CD4-positive, CD25-positive, alpha-beta regulatory T cell (primary cell): ENCODE measurements around the gene WIF1. TPM values are rescaled to one million over a fixed set of nuclear protein-coding genes. Genes with fewer than 3 reads are reported as not detected.

Source experiments
- ATAC-seq, 2 donors: fragments of 150-1000 bp; cut with Tn5 transposase; one replicate each; pipeline ENCODE4 v1.10.0; 2021; ENCODE audit warnings: low read depth in 2 of 2, moderate number of reproducible peaks in 2 of 2, moderate library complexity in 1 of 2
- DNase-seq, 3 donors: peaks; one replicate each; pipeline versions ENCODE4 v3.0.0 to v3.0.0-alpha.2; 2012 to 2022; ENCODE audit warnings: mixed read lengths in 1 of 3
- H3K27ac ChIP-seq: one replicate; pipeline ENCODE4 v1.7.0; 2013; ENCODE audit warnings: mild to moderate bottlenecking, low read length; ENCODE audit not compliant: insufficient read depth, poor library complexity, severe bottlenecking
- H3K27me3 ChIP-seq: one replicate; pipeline ENCODE4 v1.7.0; 2013; ENCODE audit warnings: low read length; ENCODE audit not compliant: control insufficient read depth, insufficient read depth
- H3K36me3 ChIP-seq: one replicate; pipeline ENCODE4 v1.7.0; 2013; ENCODE audit warnings: mild to moderate bottlenecking, low read length, moderate library complexity; ENCODE audit not compliant: control insufficient read depth, insufficient read depth
- H3K4me1 ChIP-seq: 2 replicates; pipeline ENCODE4 v1.7.0; 2013; ENCODE audit warnings: mild to moderate bottlenecking, low read length; ENCODE audit not compliant: insufficient read depth, control insufficient read depth, poor library complexity, severe bottlenecking
- H3K4me3 ChIP-seq: one replicate; pipeline ENCODE4 v1.7.0; 2013; ENCODE audit warnings: low read depth, mild to moderate bottlenecking, low read length, moderate library complexity
- H3K9me3 ChIP-seq, 2 experiments: 1 replicate in 1 of 2; 2 replicates in 1 of 2; pipeline ENCODE4 v1.7.0; 2013; ENCODE audit warnings: low read length in 2 of 2, mild to moderate bottlenecking in 1 of 2, moderate library complexity in 1 of 2; ENCODE audit not compliant: control insufficient read depth in 2 of 2
- H3K27ac Mint-ChIP-seq, 3 donors: one replicate each; pipeline ENCODE4 v1.8.0; 2020 to 2022; ENCODE audit warnings: mild to moderate bottlenecking in 3 of 3, mixed read lengths in 3 of 3, moderate library complexity in 2 of 3
- H3K27me3 Mint-ChIP-seq: one replicate; pipeline ENCODE4 v1.8.0; 2022; ENCODE audit warnings: mild to moderate bottlenecking, mixed read lengths
- H3K36me3 Mint-ChIP-seq: one replicate; pipeline ENCODE4 v1.8.0; 2020; ENCODE audit warnings: mixed read lengths
- H3K4me1 Mint-ChIP-seq, 4 donors: one replicate each; pipeline ENCODE4 v1.8.0; 2020 to 2022; ENCODE audit warnings: mixed read lengths in 4 of 4, mild to moderate bottlenecking in 1 of 4
- H3K4me3 Mint-ChIP-seq, 4 donors: one replicate each; pipeline ENCODE4 v1.8.0; 2020 to 2022; ENCODE audit warnings: mild to moderate bottlenecking in 4 of 4, mixed read lengths in 4 of 4, moderate library complexity in 3 of 4
- H3K9me3 Mint-ChIP-seq, 7 donors: one replicate each; pipeline ENCODE4 v1.8.0; 2020 to 2022; ENCODE audit warnings: mixed read lengths in 7 of 7, mild to moderate bottlenecking in 3 of 7, moderate library complexity in 2 of 7
- polyA plus RNA-seq, 4 donors: library from polyadenylated mRNA; unstranded; fragments of 300-500 nt; fragmentation: Illumina TruSeq; gene quantifications; one replicate each; pipeline ENCODE4 v1.2.3, GENCODE V29; 2021
- total RNA-seq: library from RNA; stranded (reverse); gene quantifications from one replicate; pipeline ENCODE4 v1.2.3, GENCODE V29; 2022

WIF1 gene
- total and polyA plus RNA-seq, 5 donors from 2014 or later = not detected

DNA sequence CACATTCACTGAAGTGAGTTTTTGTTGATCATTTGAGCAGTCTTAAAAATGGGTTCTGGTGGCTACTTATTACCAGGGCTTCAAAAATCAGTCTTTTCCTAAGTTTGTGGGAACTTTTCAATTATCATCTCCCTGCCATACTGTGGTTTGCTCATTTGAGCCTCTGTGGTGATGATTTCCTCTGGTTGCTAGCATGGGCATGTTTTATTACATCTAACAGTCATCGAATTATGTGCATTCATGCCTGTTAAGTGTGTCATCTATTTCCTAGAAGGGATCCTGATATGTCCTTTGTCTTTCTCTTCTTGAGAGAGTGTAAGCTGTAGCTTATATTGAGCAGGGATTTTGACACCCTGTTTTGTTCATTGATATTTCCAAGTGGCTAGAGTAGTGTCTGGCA is 116.8 kb downstream of the WIF1 start:
- H3K4me1 ChIP-seq = no peaks in the 10 kb centered on the region
- H3K9me3 Mint-ChIP-seq = peaks cover 0 to 4% (median 0%) of the 10 kb centered on the region in 7 donors
- H3K9me3 ChIP-seq = no peaks in the 10 kb centered on the region
- H3K4me3 ChIP-seq = no peak overlapping the region
- H3K4me3 Mint-ChIP-seq = no peak overlapping the region
- no peaks in the 10 kb centered on the region for H3K36me3 ChIP-seq
- no peaks in the 10 kb centered on the region for H3K36me3 Mint-ChIP-seq
- peaks cover 12% of the 10 kb centered on the region for H3K27me3 Mint-ChIP-seq
- H3K4me1 Mint-ChIP-seq = no peaks in the 10 kb centered on the region
- H3K27ac Mint-ChIP-seq = no peak overlapping the region
- DNase-seq (no peak), ATAC-seq (no peak)
- H3K27me3 ChIP-seq = no peaks in the 10 kb centered on the region
- H3K27ac ChIP-seq = no peak overlapping the region

Other genes with a start within 250 kb of the WIF1 start
- 68.9 TPM for gene LEMD3, start 48.3 kb upstream of the WIF1 start, total RNA-seq
- 10 to 100 TPM; 31.4 to 37.6 (median 35.9) TPM for gene LEMD3, start 48.3 kb upstream of the WIF1 start, polyA plus RNA-seq
- gene MSRB3, start 157.4 kb upstream of the WIF1 start, total RNA-seq = 1.8 TPM
- not detected for gene MSRB3, start 157.4 kb upstream of the WIF1 start, polyA plus RNA-seq